Measurements from ENCODE around the gene CTSW. TPM values are rescaled to one million over a fixed set of nuclear protein-coding genes. Genes with fewer than 3 reads are reported as not detected.

Gene CTSW
- total RNA-seq, 1 experiment from 2014 or later: not detected

DNA sequence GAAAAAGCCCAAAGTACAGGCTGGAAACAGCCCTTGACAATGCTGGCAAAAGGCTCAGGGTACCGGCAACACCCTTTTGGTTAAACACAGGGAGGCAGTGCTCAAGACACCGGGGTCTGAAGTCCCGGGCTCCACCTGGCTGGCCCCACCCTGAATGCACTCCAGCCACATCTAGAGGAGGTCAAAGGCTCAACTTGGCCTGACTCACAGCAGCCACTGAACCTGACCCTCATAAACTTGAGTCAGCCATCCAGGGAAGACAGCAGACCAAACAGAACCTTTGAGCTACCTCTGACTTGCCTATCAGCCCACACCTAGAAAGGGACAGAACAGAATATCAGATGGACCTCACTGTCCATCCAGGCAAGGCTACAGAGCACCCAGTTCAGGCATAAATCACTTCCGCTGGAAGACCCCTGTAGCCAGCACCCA lies 25.5 kb upstream of the CTSW start (continued):
- TF ChIP-seq RELA (CRISPR knock-in tag; IDR thresholded peaks at IDR 0.05; ENCODE audit: borderline replicate concordance): no peak
- TF ChIP-seq CREM (CRISPR knock-in tag; IDR thresholded peaks at IDR 0.05): no peak

DNA sequence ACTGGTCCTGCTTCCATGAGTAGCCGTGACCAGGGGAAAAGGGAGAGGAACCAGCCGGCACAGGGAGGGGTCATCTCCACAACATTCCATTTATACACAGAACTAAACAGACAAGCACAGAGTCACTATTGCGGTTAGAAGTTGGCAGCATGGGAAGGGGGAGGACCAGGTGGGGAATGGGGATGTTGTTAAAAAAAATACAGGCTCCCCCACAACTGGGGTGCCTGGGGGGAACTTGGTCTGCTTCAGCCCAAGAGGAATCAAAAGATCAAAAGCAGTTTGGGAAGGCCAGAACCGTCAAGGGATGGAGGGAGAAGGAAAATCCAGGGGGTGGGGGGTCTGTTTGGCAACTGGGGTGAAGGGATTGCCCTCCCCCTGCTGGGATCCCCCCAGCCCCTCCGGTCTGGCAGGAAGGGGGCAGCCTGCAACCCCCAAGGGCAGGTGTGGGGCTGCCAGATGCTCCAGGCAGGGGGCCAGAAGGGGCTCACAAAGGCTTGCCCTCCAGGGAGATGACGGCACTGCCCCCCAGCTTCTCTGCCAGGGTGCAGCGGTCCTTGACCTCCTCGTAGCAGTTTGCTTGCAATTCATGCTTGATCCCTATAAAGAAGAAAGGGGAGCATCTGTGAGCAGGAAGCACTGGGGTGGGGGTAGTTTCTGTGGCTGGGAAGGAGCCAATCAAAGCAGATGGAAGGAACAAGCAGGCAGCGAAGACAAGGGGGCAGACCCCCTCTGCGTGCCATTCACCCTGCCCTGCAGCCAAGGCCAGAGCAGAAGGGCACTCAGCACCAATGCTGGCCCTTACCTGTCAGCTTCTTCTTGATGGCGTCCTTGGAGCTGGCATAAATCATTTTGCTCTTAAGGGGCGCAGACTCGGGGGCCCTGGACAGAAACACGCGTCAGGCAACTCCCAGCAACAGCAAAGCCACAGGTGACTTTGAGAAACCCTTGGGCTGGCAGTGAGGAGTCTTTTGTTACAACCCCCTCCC lies 24.5 kb upstream of the CTSW start:
- Mint-ChIP-seq H3K27me3 (ENCODE audit: low read depth) (no peaks in the 10 kb centered on the region), H3K36me3 (peaks cover 53% of the 10 kb centered on the region), H3K27ac (no peak overlapping the region), H3K4me3 (peak overlapping the region; percentile 91), H3K9me3 (peaks cover 6% of the 10 kb centered on the region; the same call in 1 of the 2 replicates), H3K4me1 (peaks cover 15% of the 10 kb centered on the region)
- CTCF ChIA-PET: no interaction called here
- POLR2A ChIA-PET: no interaction called here
- ATAC-seq (no peak), DNase-seq (ENCODE audit: low spot score) (no peak)
- TF ChIP-seq ZNF423 (CRISPR knock-in tag; IDR thresholded peaks at IDR 0.05) (no peak), MXD4 (CRISPR knock-in tag; IDR thresholded peaks at IDR 0.05; ENCODE audit: borderline replicate concordance) (no peak), ESRRA (CRISPR knock-in tag; IDR thresholded peaks at IDR 0.05; ENCODE audit: borderline replicate concordance) (no peak), ZNF121 (CRISPR knock-in tag; IDR thresholded peaks at IDR 0.05) (no peak), GRHL2 (CRISPR knock-in tag; IDR thresholded peaks at IDR 0.05; ENCODE audit: insufficient replicate concordance, severe bottlenecking) (no peak), TP53 (CRISPR knock-in tag; IDR thresholded peaks at IDR 0.05) (no peak)
- TF ChIP-seq, protein P1, sequence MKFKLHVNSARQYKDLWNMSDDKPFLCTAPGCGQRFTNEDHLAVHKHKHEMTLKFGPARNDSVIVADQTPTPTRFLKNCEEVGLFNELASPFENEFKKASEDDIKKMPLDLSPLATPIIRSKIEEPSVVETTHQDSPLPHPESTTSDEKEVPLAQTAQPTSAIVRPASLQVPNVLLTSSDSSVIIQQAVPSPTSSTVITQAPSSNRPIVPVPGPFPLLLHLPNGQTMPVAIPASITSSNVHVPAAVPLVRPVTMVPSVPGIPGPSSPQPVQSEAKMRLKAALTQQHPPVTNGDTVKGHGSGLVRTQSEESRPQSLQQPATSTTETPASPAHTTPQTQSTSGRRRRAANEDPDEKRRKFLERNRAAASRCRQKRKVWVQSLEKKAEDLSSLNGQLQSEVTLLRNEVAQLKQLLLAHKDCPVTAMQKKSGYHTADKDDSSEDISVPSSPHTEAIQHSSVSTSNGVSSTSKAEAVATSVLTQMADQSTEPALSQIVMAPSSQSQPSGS (CRISPR knock-in tag; IDR thresholded peaks at IDR 0.05; ENCODE audit: borderline replicate concordance, low read depth): no peak
- TF ChIP-seq, protein P2, sequence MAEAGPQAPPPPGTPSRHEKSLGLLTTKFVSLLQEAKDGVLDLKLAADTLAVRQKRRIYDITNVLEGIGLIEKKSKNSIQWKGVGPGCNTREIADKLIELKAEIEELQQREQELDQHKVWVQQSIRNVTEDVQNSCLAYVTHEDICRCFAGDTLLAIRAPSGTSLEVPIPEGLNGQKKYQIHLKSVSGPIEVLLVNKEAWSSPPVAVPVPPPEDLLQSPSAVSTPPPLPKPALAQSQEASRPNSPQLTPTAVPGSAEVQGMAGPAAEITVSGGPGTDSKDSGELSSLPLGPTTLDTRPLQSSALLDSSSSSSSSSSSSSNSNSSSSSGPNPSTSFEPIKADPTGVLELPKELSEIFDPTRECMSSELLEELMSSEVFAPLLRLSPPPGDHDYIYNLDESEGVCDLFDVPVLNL (CRISPR knock-in tag; IDR thresholded peaks at IDR 0.05; ENCODE audit: borderline replicate concordance, low read depth): no peak

DNA sequence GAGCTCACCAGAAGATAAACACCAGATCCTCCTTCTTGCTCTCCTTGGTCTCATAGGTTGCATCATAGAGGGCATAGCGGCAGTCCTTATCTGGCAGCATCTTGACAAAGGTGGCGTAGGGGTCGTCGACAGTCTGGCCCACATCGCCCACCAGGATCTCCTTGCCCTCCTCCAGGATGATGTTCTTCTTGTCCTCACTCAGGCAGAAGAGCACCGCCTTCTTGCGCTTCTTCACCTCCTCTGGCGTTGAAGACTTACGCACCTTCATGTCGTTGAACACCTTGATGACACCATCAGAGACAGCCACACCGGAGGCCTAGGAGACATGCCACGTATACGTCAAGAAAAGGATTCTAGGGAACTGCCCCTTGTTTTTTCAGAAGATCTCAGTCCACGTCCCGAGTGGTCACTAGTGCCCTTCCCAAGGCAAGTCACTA lies 23.7 kb upstream of the CTSW start:
- POLR2A ChIA-PET: no interaction called here
- Mint-ChIP-seq H3K27me3 (ENCODE audit: low read depth) (no peaks in the 10 kb centered on the region), H3K4me3 (peak overlapping the region; percentile 91), H3K27ac (peak overlapping the region; percentile 88), H3K36me3 (peaks cover 53% of the 10 kb centered on the region), H3K4me1 (peaks cover 13% of the 10 kb centered on the region), H3K9me3 (peaks cover 6% of the 10 kb centered on the region; the same call in 1 of the 2 replicates)
- ATAC-seq (no peak), DNase-seq (ENCODE audit: low spot score) (no peak)
- CTCF ChIA-PET: no interaction called here
- TF ChIP-seq ELF4 (CRISPR knock-in tag; IDR thresholded peaks at IDR 0.05; ENCODE audit: low read depth) (no peak), GTF2I (CRISPR knock-in tag; conservative IDR thresholded peaks at IDR 0.05) (no peak), CREB1 (CRISPR knock-in tag; IDR thresholded peaks at IDR 0.05) (no peak), ZNF121 (CRISPR knock-in tag; IDR thresholded peaks at IDR 0.05) (no peak), MYBL2 (CRISPR knock-in tag; IDR thresholded peaks at IDR 0.05) (no peak), ETV6 (CRISPR knock-in tag; IDR thresholded peaks at IDR 0.05) (no peak), TP53 (CRISPR knock-in tag; IDR thresholded peaks at IDR 0.05) (no peak), NR3C1 (CRISPR knock-in tag; conservative IDR thresholded peaks at IDR 0.05; ENCODE audit: low read depth) (no peak)
- TF ChIP-seq, protein P3, sequence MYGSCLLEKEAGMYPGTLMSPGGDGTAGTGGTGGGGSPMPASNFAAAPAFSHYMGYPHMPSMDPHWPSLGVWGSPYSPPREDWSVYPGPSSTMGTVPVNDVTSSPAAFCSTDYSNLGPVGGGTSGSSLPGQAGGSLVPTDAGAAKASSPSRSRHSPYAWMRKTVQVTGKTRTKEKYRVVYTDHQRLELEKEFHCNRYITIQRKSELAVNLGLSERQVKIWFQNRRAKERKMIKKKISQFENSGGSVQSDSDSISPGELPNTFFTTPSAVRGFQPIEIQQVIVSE (CRISPR knock-in tag; IDR thresholded peaks at IDR 0.05; ENCODE audit: borderline replicate concordance): no peak
- TF ChIP-seq, protein P4, sequence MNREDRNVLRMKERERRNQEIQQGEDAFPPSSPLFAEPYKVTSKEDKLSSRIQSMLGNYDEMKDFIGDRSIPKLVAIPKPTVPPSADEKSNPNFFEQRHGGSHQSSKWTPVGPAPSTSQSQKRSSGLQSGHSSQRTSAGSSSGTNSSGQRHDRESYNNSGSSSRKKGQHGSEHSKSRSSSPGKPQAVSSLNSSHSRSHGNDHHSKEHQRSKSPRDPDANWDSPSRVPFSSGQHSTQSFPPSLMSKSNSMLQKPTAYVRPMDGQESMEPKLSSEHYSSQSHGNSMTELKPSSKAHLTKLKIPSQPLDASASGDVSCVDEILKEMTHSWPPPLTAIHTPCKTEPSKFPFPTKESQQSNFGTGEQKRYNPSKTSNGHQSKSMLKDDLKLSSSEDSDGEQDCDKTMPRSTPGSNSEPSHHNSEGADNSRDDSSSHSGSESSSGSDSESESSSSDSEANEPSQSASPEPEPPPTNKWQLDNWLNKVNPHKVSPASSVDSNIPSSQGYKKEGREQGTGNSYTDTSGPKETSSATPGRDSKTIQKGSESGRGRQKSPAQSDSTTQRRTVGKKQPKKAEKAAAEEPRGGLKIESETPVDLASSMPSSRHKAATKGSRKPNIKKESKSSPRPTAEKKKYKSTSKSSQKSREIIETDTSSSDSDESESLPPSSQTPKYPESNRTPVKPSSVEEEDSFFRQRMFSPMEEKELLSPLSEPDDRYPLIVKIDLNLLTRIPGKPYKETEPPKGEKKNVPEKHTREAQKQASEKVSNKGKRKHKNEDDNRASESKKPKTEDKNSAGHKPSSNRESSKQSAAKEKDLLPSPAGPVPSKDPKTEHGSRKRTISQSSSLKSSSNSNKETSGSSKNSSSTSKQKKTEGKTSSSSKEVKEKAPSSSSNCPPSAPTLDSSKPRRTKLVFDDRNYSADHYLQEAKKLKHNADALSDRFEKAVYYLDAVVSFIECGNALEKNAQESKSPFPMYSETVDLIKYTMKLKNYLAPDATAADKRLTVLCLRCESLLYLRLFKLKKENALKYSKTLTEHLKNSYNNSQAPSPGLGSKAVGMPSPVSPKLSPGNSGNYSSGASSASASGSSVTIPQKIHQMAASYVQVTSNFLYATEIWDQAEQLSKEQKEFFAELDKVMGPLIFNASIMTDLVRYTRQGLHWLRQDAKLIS (CRISPR knock-in tag; IDR thresholded peaks at IDR 0.05; ENCODE audit: borderline replicate concordance): no peak
- TF ChIP-seq, protein P5, sequence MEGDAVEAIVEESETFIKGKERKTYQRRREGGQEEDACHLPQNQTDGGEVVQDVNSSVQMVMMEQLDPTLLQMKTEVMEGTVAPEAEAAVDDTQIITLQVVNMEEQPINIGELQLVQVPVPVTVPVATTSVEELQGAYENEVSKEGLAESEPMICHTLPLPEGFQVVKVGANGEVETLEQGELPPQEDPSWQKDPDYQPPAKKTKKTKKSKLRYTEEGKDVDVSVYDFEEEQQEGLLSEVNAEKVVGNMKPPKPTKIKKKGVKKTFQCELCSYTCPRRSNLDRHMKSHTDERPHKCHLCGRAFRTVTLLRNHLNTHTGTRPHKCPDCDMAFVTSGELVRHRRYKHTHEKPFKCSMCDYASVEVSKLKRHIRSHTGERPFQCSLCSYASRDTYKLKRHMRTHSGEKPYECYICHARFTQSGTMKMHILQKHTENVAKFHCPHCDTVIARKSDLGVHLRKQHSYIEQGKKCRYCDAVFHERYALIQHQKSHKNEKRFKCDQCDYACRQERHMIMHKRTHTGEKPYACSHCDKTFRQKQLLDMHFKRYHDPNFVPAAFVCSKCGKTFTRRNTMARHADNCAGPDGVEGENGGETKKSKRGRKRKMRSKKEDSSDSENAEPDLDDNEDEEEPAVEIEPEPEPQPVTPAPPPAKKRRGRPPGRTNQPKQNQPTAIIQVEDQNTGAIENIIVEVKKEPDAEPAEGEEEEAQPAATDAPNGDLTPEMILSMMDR (IDR thresholded peaks at IDR 0.05): no peak
- TF ChIP-seq, protein P6, sequence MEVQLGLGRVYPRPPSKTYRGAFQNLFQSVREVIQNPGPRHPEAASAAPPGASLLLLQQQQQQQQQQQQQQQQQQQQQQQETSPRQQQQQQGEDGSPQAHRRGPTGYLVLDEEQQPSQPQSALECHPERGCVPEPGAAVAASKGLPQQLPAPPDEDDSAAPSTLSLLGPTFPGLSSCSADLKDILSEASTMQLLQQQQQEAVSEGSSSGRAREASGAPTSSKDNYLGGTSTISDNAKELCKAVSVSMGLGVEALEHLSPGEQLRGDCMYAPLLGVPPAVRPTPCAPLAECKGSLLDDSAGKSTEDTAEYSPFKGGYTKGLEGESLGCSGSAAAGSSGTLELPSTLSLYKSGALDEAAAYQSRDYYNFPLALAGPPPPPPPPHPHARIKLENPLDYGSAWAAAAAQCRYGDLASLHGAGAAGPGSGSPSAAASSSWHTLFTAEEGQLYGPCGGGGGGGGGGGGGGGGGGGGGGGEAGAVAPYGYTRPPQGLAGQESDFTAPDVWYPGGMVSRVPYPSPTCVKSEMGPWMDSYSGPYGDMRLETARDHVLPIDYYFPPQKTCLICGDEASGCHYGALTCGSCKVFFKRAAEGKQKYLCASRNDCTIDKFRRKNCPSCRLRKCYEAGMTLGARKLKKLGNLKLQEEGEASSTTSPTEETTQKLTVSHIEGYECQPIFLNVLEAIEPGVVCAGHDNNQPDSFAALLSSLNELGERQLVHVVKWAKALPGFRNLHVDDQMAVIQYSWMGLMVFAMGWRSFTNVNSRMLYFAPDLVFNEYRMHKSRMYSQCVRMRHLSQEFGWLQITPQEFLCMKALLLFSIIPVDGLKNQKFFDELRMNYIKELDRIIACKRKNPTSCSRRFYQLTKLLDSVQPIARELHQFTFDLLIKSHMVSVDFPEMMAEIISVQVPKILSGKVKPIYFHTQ (CRISPR knock-in tag; IDR thresholded peaks at IDR 0.05): no peak
